Measurements from ENCODE around the gene UBLCP1. TPM values are rescaled to one million over a fixed set of nuclear protein-coding genes. Genes with fewer than 3 reads are reported as not detected.
"Not testable (repeated sequence)": the region's sequence is repeated elsewhere in the genome, so short reads cannot be mapped to it uniquely, and the experiment has no call there.

UBLCP1 gene
- total RNA-seq, 2 donors from 2014 or later = 15.6 to 18.8 TPM

DNA sequence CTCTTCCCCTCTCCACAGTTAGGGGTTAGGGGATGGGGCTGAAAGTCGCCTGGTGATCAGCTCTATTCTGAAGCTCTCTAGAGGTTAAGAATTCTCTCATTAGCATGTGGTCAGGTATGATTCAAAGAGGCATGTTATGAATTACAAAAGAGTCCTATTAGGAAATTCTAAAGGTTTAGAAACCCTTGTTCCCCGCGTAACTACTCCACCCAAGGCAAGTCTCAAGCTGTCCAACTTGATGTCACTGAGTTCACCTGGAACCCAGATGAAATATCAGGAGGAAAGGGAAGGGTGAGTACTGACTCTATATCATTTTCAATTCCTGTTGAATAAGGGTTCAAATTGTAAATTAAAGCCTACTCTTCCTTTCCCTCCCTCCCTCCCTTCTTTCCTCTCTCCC lies 35.6 kb upstream of the UBLCP1 start:
- Histone ChIP-seq H3K36me3 (no peaks in the 10 kb centered on the region), H3K4me1 (ENCODE audit: control insufficient read depth in 1 of 2, low read depth in 2 of 2) (no peaks in the 10 kb centered on the region), H3K27ac (no peak overlapping the region), H3K27me3 (replicated peaks; ENCODE audit: insufficient read depth) (no peaks in the 10 kb centered on the region), H3K9me3 (no peaks in the 10 kb centered on the region), H3K4me3 (no peak overlapping the region)
- TF ChIP-seq, protein P1, sequence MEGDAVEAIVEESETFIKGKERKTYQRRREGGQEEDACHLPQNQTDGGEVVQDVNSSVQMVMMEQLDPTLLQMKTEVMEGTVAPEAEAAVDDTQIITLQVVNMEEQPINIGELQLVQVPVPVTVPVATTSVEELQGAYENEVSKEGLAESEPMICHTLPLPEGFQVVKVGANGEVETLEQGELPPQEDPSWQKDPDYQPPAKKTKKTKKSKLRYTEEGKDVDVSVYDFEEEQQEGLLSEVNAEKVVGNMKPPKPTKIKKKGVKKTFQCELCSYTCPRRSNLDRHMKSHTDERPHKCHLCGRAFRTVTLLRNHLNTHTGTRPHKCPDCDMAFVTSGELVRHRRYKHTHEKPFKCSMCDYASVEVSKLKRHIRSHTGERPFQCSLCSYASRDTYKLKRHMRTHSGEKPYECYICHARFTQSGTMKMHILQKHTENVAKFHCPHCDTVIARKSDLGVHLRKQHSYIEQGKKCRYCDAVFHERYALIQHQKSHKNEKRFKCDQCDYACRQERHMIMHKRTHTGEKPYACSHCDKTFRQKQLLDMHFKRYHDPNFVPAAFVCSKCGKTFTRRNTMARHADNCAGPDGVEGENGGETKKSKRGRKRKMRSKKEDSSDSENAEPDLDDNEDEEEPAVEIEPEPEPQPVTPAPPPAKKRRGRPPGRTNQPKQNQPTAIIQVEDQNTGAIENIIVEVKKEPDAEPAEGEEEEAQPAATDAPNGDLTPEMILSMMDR (IDR thresholded peaks at IDR 0.05) = no peak
- DNase-seq (ENCODE audit: low spot score) (no peak), ATAC-seq (ENCODE audit: insufficient number of reproducible peaks, low FRiP score, low read depth) (no peak)

DNA sequence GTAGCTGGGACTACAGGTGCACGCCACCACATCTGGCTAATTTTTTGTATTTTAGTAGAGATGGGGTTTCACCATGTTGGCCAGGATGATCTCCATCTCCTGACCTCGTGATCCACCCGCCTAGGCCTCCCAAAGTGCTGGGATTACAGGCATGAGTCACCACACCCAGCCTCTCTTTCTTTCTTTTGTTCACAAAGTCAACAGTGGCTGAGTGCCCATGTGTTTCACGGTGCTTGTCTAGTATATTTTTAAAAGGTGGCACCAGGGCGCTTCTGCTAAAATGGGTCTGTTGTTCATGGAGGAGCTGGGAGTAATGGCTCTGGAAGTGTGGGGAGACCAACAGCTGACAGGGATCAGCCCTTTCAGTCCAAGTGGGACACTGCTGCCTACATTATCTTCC lies 35.0 kb upstream of the UBLCP1 start:
- H3K27me3 ChIP-seq (replicated peaks; ENCODE audit: insufficient read depth); H3K4me1 ChIP-seq (ENCODE audit: control insufficient read depth in 1 of 2, low read depth in 2 of 2); DNase-seq (ENCODE audit: low spot score); H3K36me3 ChIP-seq; H3K9me3 ChIP-seq; H3K27ac ChIP-seq; ATAC-seq (ENCODE audit: insufficient number of reproducible peaks, low FRiP score, low read depth); H3K4me3 ChIP-seq: not testable (repeated sequence)

DNA sequence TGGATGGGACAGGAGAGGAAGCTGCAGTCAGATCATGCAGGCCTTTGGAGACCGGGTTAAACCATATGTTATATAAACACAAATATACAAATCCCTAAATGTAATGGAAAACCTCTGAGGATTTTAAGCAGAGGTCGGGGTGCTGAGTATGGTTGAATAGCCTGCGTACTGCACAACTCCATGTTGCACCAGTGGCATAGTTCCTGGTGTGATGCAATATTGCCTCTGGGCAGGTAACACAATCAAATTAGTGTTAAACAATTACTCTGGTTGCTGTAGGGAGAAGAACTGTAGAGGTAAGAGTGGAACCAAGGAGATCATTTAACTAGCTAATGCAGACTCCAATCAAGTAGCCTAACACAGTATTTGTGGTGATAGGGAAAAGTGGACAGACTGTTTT lies 32.4 kb upstream of the UBLCP1 start:
- no peak overlapping the region for H3K27ac ChIP-seq
- DNase-seq (ENCODE audit: low spot score) (no peak), ATAC-seq (ENCODE audit: insufficient number of reproducible peaks, low FRiP score, low read depth) (no peak)
- TF ChIP-seq, protein P1 (IDR thresholded peaks at IDR 0.05) = no peak
- H3K9me3 ChIP-seq = no peaks in the 10 kb centered on the region
- no peaks in the 10 kb centered on the region for H3K36me3 ChIP-seq
- no peaks in the 10 kb centered on the region for H3K4me1 ChIP-seq (ENCODE audit: control insufficient read depth in 1 of 2, low read depth in 2 of 2)
- H3K4me3 ChIP-seq = no peak overlapping the region
- no peaks in the 10 kb centered on the region for H3K27me3 ChIP-seq (replicated peaks; ENCODE audit: insufficient read depth)

DNA sequence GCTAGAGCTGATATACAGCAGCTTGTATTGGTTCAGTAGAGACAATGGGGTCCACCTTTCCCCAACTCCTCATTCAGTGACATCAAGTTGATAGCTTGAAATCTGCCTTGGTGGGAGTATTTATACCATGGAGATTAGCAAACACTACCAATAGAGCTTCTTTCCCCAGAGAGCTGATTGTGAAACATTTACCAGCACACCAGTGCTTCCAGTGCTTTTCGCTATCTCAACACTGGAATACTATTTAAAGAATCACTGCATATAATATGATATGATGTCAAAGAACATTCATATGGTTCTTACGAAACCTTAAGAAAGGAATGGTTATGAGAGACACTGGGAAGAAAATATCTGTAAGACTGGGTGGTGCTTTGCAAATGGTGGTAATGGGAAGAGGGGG lies 31.9 kb upstream of the UBLCP1 start:
- ATAC-seq (ENCODE audit: insufficient number of reproducible peaks, low FRiP score, low read depth) (no peak), DNase-seq (ENCODE audit: low spot score) (no peak)
- no peaks in the 10 kb centered on the region for H3K36me3 ChIP-seq
- no peaks in the 10 kb centered on the region for H3K27me3 ChIP-seq (replicated peaks; ENCODE audit: insufficient read depth)
- H3K27ac ChIP-seq = no peak overlapping the region
- H3K4me1 ChIP-seq (ENCODE audit: control insufficient read depth in 1 of 2, low read depth in 2 of 2) = no peaks in the 10 kb centered on the region
- H3K4me3 ChIP-seq = no peak overlapping the region
- no peaks in the 10 kb centered on the region for H3K9me3 ChIP-seq
- TF ChIP-seq, protein P1 (IDR thresholded peaks at IDR 0.05) = no peak

DNA sequence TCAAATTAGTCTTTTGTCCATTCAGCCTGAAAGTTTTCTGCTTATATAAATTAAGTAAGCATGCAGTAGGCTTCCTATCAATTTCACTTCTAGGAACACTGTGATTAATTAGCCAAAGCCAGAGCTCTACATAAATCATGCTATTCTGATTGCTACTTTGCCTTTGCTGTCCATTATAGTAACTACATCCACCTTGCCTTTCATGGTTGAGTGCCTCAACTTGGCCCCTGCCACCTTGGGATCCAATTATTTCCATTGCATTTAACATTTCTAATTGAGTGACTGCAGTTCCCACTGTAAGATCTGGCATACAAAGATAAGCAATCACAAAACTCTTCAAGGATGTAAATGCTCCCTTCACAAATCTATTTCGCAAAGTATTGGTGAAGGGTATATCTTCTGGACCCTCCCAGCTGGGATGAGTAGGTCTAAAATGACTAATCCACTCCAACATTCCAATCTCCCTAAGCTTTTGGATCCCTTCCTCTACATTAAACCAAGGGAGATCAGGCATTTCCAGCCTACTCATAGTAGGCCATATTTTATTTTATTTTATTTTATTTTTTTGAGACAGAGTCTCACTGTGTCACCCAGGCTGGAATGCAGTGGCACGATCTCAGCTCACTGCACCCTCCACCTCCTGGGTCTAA lies 27.1 kb upstream of the UBLCP1 start:
- H3K4me1 ChIP-seq (ENCODE audit: control insufficient read depth in 1 of 2, low read depth in 2 of 2); H3K4me3 ChIP-seq; ATAC-seq (ENCODE audit: insufficient number of reproducible peaks, low FRiP score, low read depth); H3K27me3 ChIP-seq (replicated peaks; ENCODE audit: insufficient read depth); H3K9me3 ChIP-seq; H3K27ac ChIP-seq; DNase-seq (ENCODE audit: low spot score); H3K36me3 ChIP-seq: not testable (repeated sequence)

DNA sequence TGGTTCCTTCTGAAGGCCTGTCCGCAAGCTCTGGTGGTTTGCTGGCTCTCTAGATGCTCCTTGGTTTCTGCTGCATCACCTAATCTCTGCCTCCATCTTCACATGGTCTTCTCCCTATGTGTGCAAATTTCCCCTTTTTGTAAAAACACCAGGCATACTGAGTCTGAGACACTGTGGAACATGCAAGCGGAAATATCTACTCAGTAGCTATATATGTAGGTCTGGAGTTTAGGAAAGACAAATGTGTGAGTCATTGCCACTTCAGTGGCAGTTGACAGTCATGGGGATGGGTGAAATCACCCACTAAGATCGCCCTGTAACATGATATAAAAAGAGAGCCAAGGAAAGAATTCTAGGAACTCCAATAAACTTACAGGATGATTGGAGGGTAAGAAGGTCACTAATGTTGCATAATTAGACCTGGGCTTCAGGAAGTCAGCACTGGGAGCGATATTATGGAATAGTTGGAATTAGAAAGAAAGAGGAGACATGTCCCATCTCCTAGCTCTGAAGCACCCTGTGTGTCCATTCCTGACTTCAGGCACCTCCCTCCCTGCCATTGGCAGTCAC lies 22.7 kb upstream of the UBLCP1 start:
- TF ChIP-seq, protein P1 (IDR thresholded peaks at IDR 0.05) = no peak
- Histone ChIP-seq H3K9me3 (no peaks in the 10 kb centered on the region), H3K27me3 (replicated peaks; ENCODE audit: insufficient read depth) (no peaks in the 10 kb centered on the region), H3K4me1 (ENCODE audit: control insufficient read depth in 1 of 2, low read depth in 2 of 2) (no peaks in the 10 kb centered on the region), H3K27ac (no peak overlapping the region), H3K36me3 (no peaks in the 10 kb centered on the region), H3K4me3 (no peak overlapping the region)
- DNase-seq (ENCODE audit: low spot score) = no peak
- ATAC-seq (ENCODE audit: insufficient number of reproducible peaks, low FRiP score, low read depth) = no peak
